ENCODE measurements around the gene SLCO4A1. TPM values are rescaled to one million over a fixed set of nuclear protein-coding genes. Genes with fewer than 3 reads are reported as not detected.
A peak's percentile ranks its signal among the peaks of the same experiment; 100 is the strongest.

SLCO4A1 gene
- total RNA-seq, 1 donor: under 0.01 TPM

DNA sequence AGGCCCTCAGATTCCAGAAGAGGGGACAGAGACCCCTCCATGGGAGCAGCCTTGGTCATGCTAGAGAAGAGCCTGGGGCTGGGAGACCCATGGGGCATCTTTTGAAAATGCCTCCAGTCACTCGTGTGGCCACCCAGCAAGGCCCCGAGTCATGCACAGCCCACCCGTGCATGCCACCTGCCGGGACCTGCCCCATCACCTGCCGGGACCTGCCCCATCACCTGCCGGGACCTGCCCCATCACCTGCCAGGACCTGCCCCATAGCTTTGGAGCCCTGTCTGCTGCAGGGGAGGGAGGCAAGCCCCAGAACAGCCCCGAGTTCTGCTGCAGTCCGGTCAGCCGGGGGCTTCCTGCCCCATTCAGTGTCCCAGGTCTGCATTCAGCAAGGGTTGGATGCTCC lies 37.5 kb upstream of the SLCO4A1 start:
- no peaks in the 10 kb centered on the region for H3K9me3 ChIP-seq (ENCODE audit: low read depth, low read length)
- no peak for TF ChIP-seq CTCF (IDR thresholded peaks at IDR 0.05; ENCODE audit: extremely low read depth, low read depth, low read length)
- H3K79me2 ChIP-seq (ENCODE audit: insufficient read depth, low read length): no peaks in the 10 kb centered on the region
- H3K4me1 ChIP-seq (ENCODE audit: insufficient read depth, low read length): peaks cover 26% of the 10 kb centered on the region
- no peaks in the 10 kb centered on the region for H3K36me3 ChIP-seq (ENCODE audit: insufficient read depth, low read length)
- DNase-seq (ENCODE audit: insufficient read length, low spot score, missing footprints): no peak
- H3K4me2 ChIP-seq (ENCODE audit: insufficient read depth, low read length): no peak overlapping the region
- peaks cover 2% of the 10 kb centered on the region for H3K27me3 ChIP-seq (ENCODE audit: insufficient read depth, low read length)
- H4K20me1 ChIP-seq (ENCODE audit: insufficient read depth, low read length): peaks cover 4% of the 10 kb centered on the region
- H3K27ac ChIP-seq (ENCODE audit: low read depth, low read length): no peak overlapping the region
- no peak overlapping the region for H2AFZ ChIP-seq (ENCODE audit: low read length)
- no peak overlapping the region for H3K4me3 ChIP-seq (ENCODE audit: insufficient read depth, low read length)

GRCh38 chr20:62605236-62605943 lies 36.9 kb upstream of the SLCO4A1 start:
- no peak overlapping the region for H3K4me3 ChIP-seq (ENCODE audit: insufficient read depth, low read length)
- no peaks in the 10 kb centered on the region for H3K79me2 ChIP-seq (ENCODE audit: insufficient read depth, low read length)
- H4K20me1 ChIP-seq (ENCODE audit: insufficient read depth, low read length): peaks cover 4% of the 10 kb centered on the region
- H3K27ac ChIP-seq (ENCODE audit: low read depth, low read length): no peak overlapping the region
- peaks cover 26% of the 10 kb centered on the region for H3K4me1 ChIP-seq (ENCODE audit: insufficient read depth, low read length)
- no peak for DNase-seq (ENCODE audit: insufficient read length, low spot score, missing footprints)
- H3K9me3 ChIP-seq (ENCODE audit: low read depth, low read length): no peaks in the 10 kb centered on the region
- H3K27me3 ChIP-seq (ENCODE audit: insufficient read depth, low read length): peaks cover 2% of the 10 kb centered on the region
- no peak overlapping the region for H2AFZ ChIP-seq (ENCODE audit: low read length)
- no peak overlapping the region for H3K4me2 ChIP-seq (ENCODE audit: insufficient read depth, low read length)
- no peaks in the 10 kb centered on the region for H3K36me3 ChIP-seq (ENCODE audit: insufficient read depth, low read length)
- no peak for TF ChIP-seq CTCF (IDR thresholded peaks at IDR 0.05; ENCODE audit: extremely low read depth, low read depth, low read length)

DNA sequence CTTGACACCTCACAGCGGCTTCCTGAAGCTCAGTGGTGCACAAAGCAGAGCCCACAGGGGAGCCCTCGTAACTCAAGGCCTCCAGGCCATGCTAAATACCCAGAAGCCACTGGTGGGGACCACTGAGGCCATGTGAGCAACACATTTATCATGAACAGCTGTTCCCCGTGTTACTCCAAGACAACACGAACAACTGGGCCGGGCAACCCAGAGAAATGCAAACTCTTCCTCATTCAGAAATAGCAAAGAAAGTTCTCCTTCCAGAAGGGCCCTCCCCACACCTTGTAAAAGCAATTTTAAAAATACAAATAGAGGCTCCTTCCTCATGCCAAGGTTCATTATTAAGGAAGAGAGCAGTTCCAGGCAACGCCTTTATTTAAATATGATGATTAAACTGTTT lies 36.3 kb upstream of the SLCO4A1 start:
- no peak for DNase-seq (ENCODE audit: insufficient read length, low spot score, missing footprints)
- H3K79me2 ChIP-seq (ENCODE audit: insufficient read depth, low read length): no peaks in the 10 kb centered on the region
- H2AFZ ChIP-seq (ENCODE audit: low read length): peak overlapping the region; percentile 47
- H3K27ac ChIP-seq (ENCODE audit: low read depth, low read length): no peak overlapping the region
- no peaks in the 10 kb centered on the region for H3K9me3 ChIP-seq (ENCODE audit: low read depth, low read length)
- H3K4me3 ChIP-seq (ENCODE audit: insufficient read depth, low read length): no peak overlapping the region
- no peaks in the 10 kb centered on the region for H3K36me3 ChIP-seq (ENCODE audit: insufficient read depth, low read length)
- peaks cover 4% of the 10 kb centered on the region for H4K20me1 ChIP-seq (ENCODE audit: insufficient read depth, low read length)
- peak overlapping the region; percentile 51 for H3K4me2 ChIP-seq (ENCODE audit: insufficient read depth, low read length)
- TF ChIP-seq CTCF (IDR thresholded peaks at IDR 0.05; ENCODE audit: extremely low read depth, low read depth, low read length): no peak
- H3K27me3 ChIP-seq (ENCODE audit: insufficient read depth, low read length): no peaks in the 10 kb centered on the region
- peaks cover 26% of the 10 kb centered on the region for H3K4me1 ChIP-seq (ENCODE audit: insufficient read depth, low read length)

DNA sequence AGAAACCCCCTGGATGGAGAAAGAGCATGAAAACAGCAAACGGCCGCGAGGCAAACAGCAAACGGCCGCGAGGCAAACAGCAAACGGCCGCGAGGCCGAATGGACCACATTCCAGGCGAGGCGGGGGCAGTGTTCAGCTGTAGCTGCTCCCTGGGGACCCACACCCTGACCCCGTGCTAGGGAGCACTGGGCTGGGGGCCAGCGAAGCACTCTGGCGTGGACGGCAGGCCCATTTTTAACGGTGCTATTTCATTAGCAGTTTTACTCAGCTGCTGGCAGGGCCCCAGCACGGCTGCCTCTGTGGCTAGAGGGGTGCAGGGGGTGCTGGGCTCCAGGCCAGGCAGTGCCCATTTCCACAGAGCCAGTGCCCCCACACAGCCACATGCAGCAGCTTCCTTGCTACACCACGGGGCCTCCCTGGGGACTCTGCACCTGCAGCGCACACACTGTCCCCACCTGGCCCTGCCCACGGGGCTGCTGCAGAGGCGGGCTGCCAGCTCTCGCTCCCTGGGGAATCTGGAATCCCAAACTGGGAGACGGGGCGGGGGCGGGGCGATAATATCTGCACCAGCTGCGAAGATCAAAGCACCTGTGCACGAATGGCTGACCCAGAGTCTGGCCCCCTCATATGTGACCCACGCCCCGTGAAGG lies 35.6 kb upstream of the SLCO4A1 start:
- H3K27me3 ChIP-seq (ENCODE audit: insufficient read depth, low read length): no peaks in the 10 kb centered on the region

More for the DNA sequence above, 35.6 kb upstream of the SLCO4A1 start:
- Histone ChIP-seq H4K20me1 (ENCODE audit: insufficient read depth, low read length) (peaks cover 4% of the 10 kb centered on the region), H3K9me3 (ENCODE audit: low read depth, low read length) (no peaks in the 10 kb centered on the region), H3K4me2 (ENCODE audit: insufficient read depth, low read length) (peak overlapping the region; percentile 51), H3K36me3 (ENCODE audit: insufficient read depth, low read length) (no peaks in the 10 kb centered on the region), H3K4me3 (ENCODE audit: insufficient read depth, low read length) (no peak overlapping the region), H3K4me1 (ENCODE audit: insufficient read depth, low read length) (peaks cover 26% of the 10 kb centered on the region), H3K79me2 (ENCODE audit: insufficient read depth, low read length) (no peaks in the 10 kb centered on the region), H2AFZ (ENCODE audit: low read length) (peak overlapping the region; percentile 47), H3K27ac (ENCODE audit: low read depth, low read length) (no peak overlapping the region)
- DNase-seq (ENCODE audit: insufficient read length, low spot score, missing footprints): no peak
- no peak for TF ChIP-seq CTCF (IDR thresholded peaks at IDR 0.05; ENCODE audit: extremely low read depth, low read depth, low read length)
